OCI-LY7 (cell line): ENCODE measurements around the gene IGF1R.

Experiments used
- EZH2phosphoT487 ChIP-seq: fragments of 200-600 bp; sonication (generic); IDR thresholded peaks from 2 replicates; pipeline ENCODE4 v1.6.1; 2018; ENCODE audit warnings: low read depth, borderline replicate concordance, mild to moderate bottlenecking, mixed run types, antibody characterized with exemption, low read length, moderate library complexity, mixed read lengths
- TF ChIP-seq, protein P1 (sequence below): fragments of 200-600 bp; sonication (generic); conservative IDR thresholded peaks from 2 replicates; pipeline ENCODE4 v1.5.1; 2014; ENCODE audit warnings: mild to moderate bottlenecking, antibody characterized with exemption, low read length, moderate library complexity, mixed read lengths

DNA sequence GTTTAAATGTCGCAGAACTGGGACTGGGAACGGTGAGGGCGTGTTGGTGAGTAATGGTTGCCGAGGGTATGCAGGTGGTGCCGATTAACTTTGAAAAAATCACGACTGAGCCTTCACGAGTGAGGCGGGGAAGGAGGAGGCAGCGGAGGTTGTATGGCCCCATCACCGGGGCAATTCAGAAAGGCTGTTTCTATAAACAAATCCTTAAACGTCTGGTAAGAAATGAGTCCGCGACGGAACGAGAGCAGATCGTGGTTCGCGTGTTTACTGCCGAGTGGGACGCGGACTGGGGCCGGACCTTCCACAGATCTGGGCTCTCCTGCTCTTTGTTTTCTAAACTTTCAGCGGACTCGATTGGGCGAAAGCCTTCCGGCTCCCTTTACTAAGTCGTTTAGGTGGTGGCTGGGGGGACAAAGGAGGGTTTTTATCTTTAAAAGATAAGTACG lies 2.7 kb downstream of the IGF1R start:
- TF ChIP-seq, protein P1, sequence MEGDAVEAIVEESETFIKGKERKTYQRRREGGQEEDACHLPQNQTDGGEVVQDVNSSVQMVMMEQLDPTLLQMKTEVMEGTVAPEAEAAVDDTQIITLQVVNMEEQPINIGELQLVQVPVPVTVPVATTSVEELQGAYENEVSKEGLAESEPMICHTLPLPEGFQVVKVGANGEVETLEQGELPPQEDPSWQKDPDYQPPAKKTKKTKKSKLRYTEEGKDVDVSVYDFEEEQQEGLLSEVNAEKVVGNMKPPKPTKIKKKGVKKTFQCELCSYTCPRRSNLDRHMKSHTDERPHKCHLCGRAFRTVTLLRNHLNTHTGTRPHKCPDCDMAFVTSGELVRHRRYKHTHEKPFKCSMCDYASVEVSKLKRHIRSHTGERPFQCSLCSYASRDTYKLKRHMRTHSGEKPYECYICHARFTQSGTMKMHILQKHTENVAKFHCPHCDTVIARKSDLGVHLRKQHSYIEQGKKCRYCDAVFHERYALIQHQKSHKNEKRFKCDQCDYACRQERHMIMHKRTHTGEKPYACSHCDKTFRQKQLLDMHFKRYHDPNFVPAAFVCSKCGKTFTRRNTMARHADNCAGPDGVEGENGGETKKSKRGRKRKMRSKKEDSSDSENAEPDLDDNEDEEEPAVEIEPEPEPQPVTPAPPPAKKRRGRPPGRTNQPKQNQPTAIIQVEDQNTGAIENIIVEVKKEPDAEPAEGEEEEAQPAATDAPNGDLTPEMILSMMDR, result no peak
- no peak for TF ChIP-seq EZH2phosphoT487
